Sigmoid colon (tissue), 7 donors: ENCODE measurements around the gene PDCD1LG2. TPM values are rescaled to one million over a fixed set of nuclear protein-coding genes. Genes with fewer than 3 reads are reported as not detected.

Experiments used
- DNase-seq: peaks from one replicate; pipeline ENCODE4 v3.0.0-alpha.2; 2019
- H3K27ac ChIP-seq, 4 donors: fragments of 200-600 bp; sonication (generic); one replicate each; pipeline ENCODE4 v1.5.1; 2016 to 2019; ENCODE audit warnings: mild to moderate bottlenecking in 1 of 4
- H3K27me3 ChIP-seq, 3 donors: fragments of 200-600 bp; sonication (generic); one replicate each; pipeline ENCODE4 v1.5.1; 2019; ENCODE audit warnings: mild to moderate bottlenecking in 1 of 3
- H3K36me3 ChIP-seq, 4 donors: fragments of 200-600 bp; sonication (generic); one replicate each; pipeline ENCODE4 v1.5.1; 2016 to 2019
- H3K4me1 ChIP-seq, 4 donors: fragments of 200-600 bp; sonication (generic); one replicate each; pipeline ENCODE4 v1.5.1; 2017 to 2019
- H3K4me3 ChIP-seq, 4 donors: fragments of 200-600 bp; sonication (generic); one replicate each; pipeline ENCODE4 v1.5.1; 2017 to 2019; ENCODE audit warnings: mild to moderate bottlenecking in 2 of 4, moderate library complexity in 1 of 4
- H3K9me3 ChIP-seq, 4 donors: fragments of 200-600 bp in 3 of 4; sonication (generic) in 3 of 4; one replicate each; pipeline versions ENCODE4 v1.5.1 to v1.6.1; 2013 to 2019
- EP300 ChIP-seq, 4 donors: sonication (generic); formaldehyde crosslinking; IDR thresholded peaks; one replicate each; pipeline ENCODE4 v1.6.1; 2017; ENCODE audit warnings: antibody characterized with exemption in 4 of 4
- POLR2A ChIP-seq, 2 donors: fragments of 450-650 bp; IDR thresholded peaks; one replicate each; pipeline ENCODE4 v1.6.1; 2016; ENCODE audit warnings: antibody characterized with exemption in 2 of 2, mild to moderate bottlenecking in 2 of 2, moderate library complexity in 2 of 2
- POLR2AphosphoS5 ChIP-seq, 4 donors: sonication (generic); formaldehyde crosslinking; IDR thresholded peaks; one replicate each; pipeline ENCODE4 v1.6.1; 2017; ENCODE audit warnings: antibody characterized with exemption in 4 of 4
- WGBS, 2 donors: extraction: QIAGEN DNeasy Blood & Tissue Kit; methylation state at CpG; one replicate each; pipeline ENCODE4 v1.1.7; 2013; 5-methylcytosine and 5-hydroxymethylcytosine counted together
- intact Hi-C: fragments of 100-400 bp; cut with DNase I; formaldehyde crosslinking; loops from one replicate; pipeline ENCODE4 v1.15.1; 2023
- polyA plus RNA-seq, 3 donors: library from polyadenylated mRNA; stranded (reverse); fragments of 200-250 nt; gene quantifications; one replicate each; pipeline ENCODE4 v1.2.3, GENCODE V29; 2013
- total RNA-seq, 4 donors: library from RNA; depleted of rRNA; stranded (reverse); fragments of >200 nt; gene quantifications; one replicate each; pipeline ENCODE4 v1.1.0, GENCODE V29; 2016
- TF ChIP-seq, protein P1 (sequence below), 4 experiments: fragments of 450-650 bp in 3 of 4; fragments of 200-600 bp in 1 of 4; IDR thresholded peaks; one replicate each; pipeline ENCODE4 v1.5.1; 2016 to 2019; ENCODE audit warnings: antibody characterized with exemption in 4 of 4, mild to moderate bottlenecking in 3 of 4, moderate library complexity in 2 of 4
- donor health status: healthy with polysubstance abuse.
- donor health status: Bipolar disorder and iron deficiency.
- donor health status: healthy.

The PDCD1LG2 gene
- total and polyA plus RNA-seq, 7 donors, result 0.60 to 2.8 (median 1.2) TPM

- WGBS, 2 donors, result 82 to 90% methylated on average over 5 of the region's 5 CpGs
- intact Hi-C loops, result no loop called here
These were observed 28.9 kb upstream of the PDCD1LG2 start for GRCh38 chr9:5481322-5482040.

DNA sequence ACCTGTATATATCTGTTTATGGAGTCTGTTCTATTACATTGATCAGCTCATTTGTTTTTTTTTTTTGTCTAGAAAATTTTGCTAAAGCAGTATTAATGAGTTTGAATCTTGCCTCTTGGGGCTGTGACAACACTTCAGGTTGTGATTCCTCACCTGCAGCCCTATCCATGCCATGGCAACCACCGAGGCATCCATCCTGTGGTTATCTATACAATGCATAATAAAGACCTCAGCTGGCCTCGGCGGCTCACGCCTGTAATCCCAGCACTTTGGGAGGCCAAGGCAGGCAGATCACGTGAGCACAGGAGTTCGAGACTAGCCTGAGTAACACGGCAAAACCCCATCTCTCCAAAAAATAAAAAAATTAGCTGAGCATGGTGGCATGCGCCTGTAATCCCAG lies 28.1 kb upstream of the PDCD1LG2 start:
- H3K9me3 ChIP-seq, result no peaks in the 10 kb centered on the region
- no peaks in the 10 kb centered on the region for H3K4me1 ChIP-seq
- DNase-seq, result no peak
- H3K27me3 ChIP-seq, result no peaks in the 10 kb centered on the region
- TF ChIP-seq POLR2AphosphoS5 (IDR thresholded peaks at IDR 0.05) (no peak), POLR2A (IDR thresholded peaks at IDR 0.05) (no peak)
- TF ChIP-seq, protein P1, sequence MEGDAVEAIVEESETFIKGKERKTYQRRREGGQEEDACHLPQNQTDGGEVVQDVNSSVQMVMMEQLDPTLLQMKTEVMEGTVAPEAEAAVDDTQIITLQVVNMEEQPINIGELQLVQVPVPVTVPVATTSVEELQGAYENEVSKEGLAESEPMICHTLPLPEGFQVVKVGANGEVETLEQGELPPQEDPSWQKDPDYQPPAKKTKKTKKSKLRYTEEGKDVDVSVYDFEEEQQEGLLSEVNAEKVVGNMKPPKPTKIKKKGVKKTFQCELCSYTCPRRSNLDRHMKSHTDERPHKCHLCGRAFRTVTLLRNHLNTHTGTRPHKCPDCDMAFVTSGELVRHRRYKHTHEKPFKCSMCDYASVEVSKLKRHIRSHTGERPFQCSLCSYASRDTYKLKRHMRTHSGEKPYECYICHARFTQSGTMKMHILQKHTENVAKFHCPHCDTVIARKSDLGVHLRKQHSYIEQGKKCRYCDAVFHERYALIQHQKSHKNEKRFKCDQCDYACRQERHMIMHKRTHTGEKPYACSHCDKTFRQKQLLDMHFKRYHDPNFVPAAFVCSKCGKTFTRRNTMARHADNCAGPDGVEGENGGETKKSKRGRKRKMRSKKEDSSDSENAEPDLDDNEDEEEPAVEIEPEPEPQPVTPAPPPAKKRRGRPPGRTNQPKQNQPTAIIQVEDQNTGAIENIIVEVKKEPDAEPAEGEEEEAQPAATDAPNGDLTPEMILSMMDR (IDR thresholded peaks at IDR 0.05), result no peak
- H3K36me3 ChIP-seq, result no peaks in the 10 kb centered on the region
- no peak overlapping the region for H3K27ac ChIP-seq
- 80 to 91% methylated on average over 8 of the region's 8 CpGs for WGBS, 2 donors
- intact Hi-C loops, result no loop called here
- H3K4me3 ChIP-seq, result no peak overlapping the region

More at GRCh38 chr9:5481322-5482040, 28.9 kb upstream of the PDCD1LG2 start:
- Histone ChIP-seq H3K27ac (no peak overlapping the region), H3K4me1 (no peaks in the 10 kb centered on the region), H3K36me3 (no peaks in the 10 kb centered on the region), H3K4me3 (no peak overlapping the region), H3K9me3 (no peaks in the 10 kb centered on the region), H3K27me3 (no peaks in the 10 kb centered on the region)
- TF ChIP-seq POLR2A (IDR thresholded peaks at IDR 0.05) (no peak), POLR2AphosphoS5 (IDR thresholded peaks at IDR 0.05) (no peak), EP300 (IDR thresholded peaks at IDR 0.05) (no peak)
- TF ChIP-seq, protein P1 (IDR thresholded peaks at IDR 0.05), result no peak
- no peak for DNase-seq

- TF ChIP-seq POLR2A (IDR thresholded peaks at IDR 0.05) (no peak), POLR2AphosphoS5 (IDR thresholded peaks at IDR 0.05) (no peak), EP300 (IDR thresholded peaks at IDR 0.05) (no peak)
- TF ChIP-seq, protein P1 (IDR thresholded peaks at IDR 0.05), result no peak
- H3K36me3 ChIP-seq, result no peaks in the 10 kb centered on the region
- no peak for DNase-seq
- no peaks in the 10 kb centered on the region for H3K9me3 ChIP-seq
- 72 to 87% methylated on average over 2 of the region's 2 CpGs for WGBS, 2 donors
- H3K27me3 ChIP-seq, result no peaks in the 10 kb centered on the region
- H3K4me3 ChIP-seq, result no peak overlapping the region
- intact Hi-C loops, result no loop called here
- no peak overlapping the region for H3K27ac ChIP-seq
- no peaks in the 10 kb centered on the region for H3K4me1 ChIP-seq
These were observed 27.0 kb upstream of the PDCD1LG2 start for GRCh38 chr9:5483306-5483705.

DNA sequence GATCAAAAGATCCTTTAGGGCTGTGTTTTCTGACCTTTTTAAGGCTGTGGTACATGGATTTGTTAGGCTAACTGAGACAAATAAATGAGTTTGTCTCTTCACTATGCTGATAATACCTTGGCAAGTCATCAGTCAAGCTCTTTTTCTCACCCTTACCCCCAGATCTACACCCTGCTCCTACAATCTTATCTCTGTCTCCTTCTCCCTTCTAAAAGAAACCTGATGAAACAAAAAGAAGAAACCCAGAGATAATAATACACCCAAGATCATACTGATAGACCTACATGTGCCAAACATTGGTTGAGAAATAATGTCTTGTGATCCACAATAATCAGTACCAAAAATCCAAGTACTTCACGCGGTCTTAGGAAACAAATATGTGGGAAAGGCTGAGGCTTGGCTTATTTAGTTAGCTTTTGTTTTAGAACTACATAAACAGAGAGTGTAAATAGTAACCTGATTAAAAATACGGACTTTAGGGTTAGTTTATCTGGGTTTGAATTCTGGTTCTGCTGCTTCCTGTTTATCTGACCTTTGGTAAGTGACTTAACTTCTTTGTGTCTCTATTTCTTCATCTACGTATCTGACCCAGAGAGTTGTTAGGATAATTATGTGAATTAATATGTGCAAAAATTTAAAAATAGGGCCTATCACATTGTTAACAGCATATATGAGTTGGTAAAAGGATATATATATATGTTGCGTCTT lies 24.8 kb upstream of the PDCD1LG2 start:
- TF ChIP-seq POLR2A (IDR thresholded peaks at IDR 0.05), result no peak
- no peak for TF ChIP-seq EP300 (IDR thresholded peaks at IDR 0.05)
- Histone ChIP-seq H3K4me1 (no peaks in the 10 kb centered on the region), H3K9me3 (no peaks in the 10 kb centered on the region), H3K27ac (no peak overlapping the region), H3K27me3 (no peaks in the 10 kb centered on the region), H3K36me3 (no peaks in the 10 kb centered on the region), H3K4me3 (no peak overlapping the region)
- DNase-seq, result no peak
- WGBS, 2 donors, result 75 to 87% methylated on average over 5 of the region's 5 CpGs
- intact Hi-C loops, result no loop called here

GRCh38 chr9:5486988-5487387 lies 23.3 kb upstream of the PDCD1LG2 start:
- 90 to 96% methylated on average over 5 of the region's 5 CpGs for WGBS, 2 donors
- intact Hi-C loops, result no loop called here
- H3K27ac ChIP-seq, result no peak overlapping the region
- no peaks in the 10 kb centered on the region for H3K27me3 ChIP-seq
- TF ChIP-seq, protein P1 (IDR thresholded peaks at IDR 0.05), result no peak
- TF ChIP-seq EP300 (IDR thresholded peaks at IDR 0.05), result no peak
- TF ChIP-seq POLR2A (IDR thresholded peaks at IDR 0.05), result no peak
- TF ChIP-seq POLR2AphosphoS5 (IDR thresholded peaks at IDR 0.05), result no peak
- H3K36me3 ChIP-seq, result no peaks in the 10 kb centered on the region
- H3K4me3 ChIP-seq, result no peak overlapping the region
- no peaks in the 10 kb centered on the region for H3K4me1 ChIP-seq
- DNase-seq, result no peak
- H3K9me3 ChIP-seq, result no peaks in the 10 kb centered on the region
